Stimulated activated memory B cell treated with anti-CD40 and anti-IgM and Interleukin-4, amounts not matched to agents 10 μg/mL and 1 μg/mL and 100 μg/mL, for 72 hours (primary cell): ENCODE data around the gene FGR.

Experiments used
- ATAC-seq: fragments of 150-1000 bp; cut with Tn5 transposase; 2 replicates; pipeline ENCODE4 v1.10.0; 2021
- H3K27ac Mint-ChIP-seq: one replicate; pipeline ENCODE4 v1.8.0; 2022; ENCODE audit warnings: mild to moderate bottlenecking, mixed read lengths
- H3K27me3 Mint-ChIP-seq: one replicate; pipeline ENCODE4 v1.8.0; 2022; ENCODE audit warnings: mixed read lengths
- H3K36me3 Mint-ChIP-seq: one replicate; pipeline ENCODE4 v1.8.0; 2022; ENCODE audit warnings: mixed read lengths
- H3K4me1 Mint-ChIP-seq: one replicate; pipeline ENCODE4 v1.8.0; 2022; ENCODE audit warnings: mixed read lengths
- H3K4me3 Mint-ChIP-seq: one replicate; pipeline ENCODE4 v1.8.0; 2022; ENCODE audit warnings: mild to moderate bottlenecking, moderate library complexity, mixed read lengths
- H3K9me3 Mint-ChIP-seq: one replicate; pipeline ENCODE4 v1.8.0; 2022; ENCODE audit warnings: mixed read lengths

Gene FGR

DNA sequence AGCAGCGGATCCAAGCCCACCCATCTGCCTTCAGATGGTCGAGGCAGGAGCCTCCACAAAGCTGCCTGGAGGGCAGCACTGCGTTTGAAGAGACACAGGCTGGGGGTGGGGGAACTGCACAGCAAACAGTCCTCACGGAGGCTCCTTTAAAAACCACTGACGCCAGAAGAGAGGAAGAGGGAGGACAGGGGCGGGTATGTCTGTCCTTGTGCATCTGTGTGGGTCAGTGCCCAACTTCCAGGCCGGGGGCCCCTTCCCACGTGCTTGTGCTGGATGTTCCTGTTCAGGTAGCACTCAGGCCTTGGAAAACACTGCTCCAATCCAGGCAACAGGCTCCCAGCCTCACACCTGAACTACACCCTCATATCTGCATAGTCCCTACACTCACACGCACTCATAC is 38.7 kb downstream of the FGR start:
- Mint-ChIP-seq H3K9me3 (no peaks in the 10 kb centered on the region), H3K27ac (no peak overlapping the region), H3K36me3 (no peaks in the 10 kb centered on the region), H3K4me3 (no peak overlapping the region), H3K27me3 (no peaks in the 10 kb centered on the region), H3K4me1 (peaks cover 21% of the 10 kb centered on the region)
- no peak for ATAC-seq

DNA sequence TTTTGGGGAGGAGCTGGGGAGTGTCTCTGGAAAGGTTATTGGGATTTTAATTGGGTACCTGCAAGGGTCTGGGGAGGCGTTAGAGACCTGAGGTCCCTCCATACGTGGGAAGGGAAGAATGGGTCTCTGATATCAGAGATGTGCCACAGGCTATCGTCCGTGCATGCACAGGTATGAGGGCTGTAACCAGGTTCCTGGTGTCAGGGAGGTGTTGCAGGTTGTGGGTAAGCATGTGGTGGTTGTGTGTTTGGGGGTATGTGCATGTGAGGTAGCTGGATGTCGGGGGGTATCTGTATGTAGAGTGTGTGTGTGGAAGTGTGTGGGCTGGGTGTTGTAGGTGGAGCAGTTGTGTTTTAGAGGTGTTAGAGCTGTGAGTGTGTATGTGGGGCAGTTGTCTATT is 39.4 kb downstream of the FGR start:
- no peaks in the 10 kb centered on the region for H3K27me3 Mint-ChIP-seq
- no peak overlapping the region for H3K4me3 Mint-ChIP-seq
- no peak overlapping the region for H3K27ac Mint-ChIP-seq
- H3K9me3 Mint-ChIP-seq = no peaks in the 10 kb centered on the region
- no peaks in the 10 kb centered on the region for H3K36me3 Mint-ChIP-seq
- no peak for ATAC-seq
- H3K4me1 Mint-ChIP-seq = peaks cover 14% of the 10 kb centered on the region

DNA sequence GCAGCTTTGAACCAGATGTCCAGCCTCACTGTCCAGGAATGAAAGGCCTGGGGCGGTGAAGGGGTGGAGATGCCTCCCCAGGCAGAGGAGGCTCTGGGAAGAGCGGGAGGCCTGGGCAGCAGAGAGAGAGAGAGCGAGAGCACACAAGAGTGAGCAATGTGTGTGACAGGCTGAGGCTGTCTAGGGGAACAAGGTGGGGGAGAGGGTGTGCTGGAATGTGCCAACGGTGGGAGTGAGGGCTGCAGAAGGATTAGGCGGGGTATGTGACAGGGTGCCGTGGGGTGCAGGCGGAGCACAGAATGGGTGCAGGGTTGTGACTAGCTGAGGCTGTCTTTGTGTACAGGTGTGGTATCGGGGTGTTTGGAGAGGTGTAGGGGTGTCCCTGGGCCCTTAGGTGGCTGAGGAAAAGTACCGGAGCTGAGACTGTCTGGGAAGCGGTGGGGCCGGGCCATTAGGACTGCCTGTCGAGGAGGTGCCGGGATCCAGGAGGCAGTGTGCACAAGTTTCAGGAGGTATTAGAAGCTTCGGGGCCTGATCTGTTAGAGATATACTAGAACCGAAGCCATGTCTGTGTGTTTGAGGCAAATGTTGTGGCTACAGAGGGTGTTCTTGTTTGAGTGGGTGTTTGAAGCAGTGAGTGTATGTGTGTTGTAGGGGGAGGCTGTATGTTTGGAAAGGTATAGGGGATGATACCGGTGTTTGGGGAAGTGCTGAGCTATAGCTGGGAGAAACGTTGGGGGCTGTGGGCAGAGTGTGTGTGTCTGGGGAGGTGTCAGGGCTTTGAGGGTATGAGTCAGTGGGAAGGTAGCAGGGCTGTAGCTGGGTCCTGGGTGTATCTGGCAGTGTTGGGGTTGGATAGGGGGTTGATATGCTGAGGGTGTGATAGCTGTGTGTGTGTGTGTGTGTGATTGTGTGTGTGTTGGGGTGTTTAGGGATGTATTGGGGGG is 40.1 kb downstream of the FGR start:
- Mint-ChIP-seq H3K4me3 (no peak overlapping the region), H3K27ac (no peak overlapping the region), H3K4me1 (peaks cover 7% of the 10 kb centered on the region), H3K36me3 (no peaks in the 10 kb centered on the region), H3K27me3 (no peaks in the 10 kb centered on the region), H3K9me3 (no peaks in the 10 kb centered on the region)
- no peak for ATAC-seq

DNA sequence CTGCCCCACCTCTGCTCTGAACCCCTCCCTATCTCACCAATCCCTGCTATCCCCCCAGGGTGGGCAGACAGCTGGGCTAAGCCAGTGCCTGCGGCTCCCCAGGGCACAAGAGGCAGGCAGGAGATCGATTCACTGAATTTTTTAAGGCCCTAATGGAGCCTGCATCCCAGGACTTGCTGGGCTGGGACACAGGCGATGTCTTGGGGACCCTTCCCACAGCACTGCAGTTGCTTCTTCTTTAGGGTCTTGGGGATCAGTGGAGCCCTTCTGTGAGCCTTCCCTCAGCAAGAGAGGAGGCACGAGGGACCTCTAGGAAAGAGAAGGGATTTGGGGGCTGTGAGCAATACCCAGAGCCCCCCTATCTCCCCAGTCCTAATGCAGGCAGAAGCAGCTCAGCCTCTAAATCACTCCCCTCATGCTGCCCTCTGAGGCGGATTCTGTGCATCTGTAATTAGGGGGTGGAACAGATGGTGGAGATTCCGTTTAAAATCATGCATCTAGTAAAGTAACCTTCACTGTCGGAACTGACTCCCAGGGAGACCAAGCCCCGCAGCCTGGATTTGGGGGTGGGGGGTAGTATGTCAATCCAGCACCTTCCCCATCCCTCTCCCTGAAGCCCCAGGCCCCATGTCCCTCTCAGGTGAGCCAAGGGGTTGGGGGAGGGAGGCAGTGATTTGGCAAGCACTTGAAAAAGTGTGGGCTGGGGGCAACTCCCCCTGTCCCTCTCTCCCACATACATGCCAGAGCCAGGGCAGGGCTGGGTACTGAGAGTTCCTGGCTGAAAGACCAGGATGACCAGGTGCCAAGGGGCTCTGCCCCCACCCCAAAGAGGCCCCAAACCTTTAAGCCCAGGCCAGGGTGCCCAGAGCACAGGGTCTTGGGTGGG is 41.1 kb downstream of the FGR start:
- Mint-ChIP-seq H3K27me3 (no peaks in the 10 kb centered on the region), H3K27ac (no peak overlapping the region), H3K9me3 (no peaks in the 10 kb centered on the region), H3K36me3 (no peaks in the 10 kb centered on the region), H3K4me1 (no peaks in the 10 kb centered on the region), H3K4me3 (no peak overlapping the region)
- no peak for ATAC-seq

DNA sequence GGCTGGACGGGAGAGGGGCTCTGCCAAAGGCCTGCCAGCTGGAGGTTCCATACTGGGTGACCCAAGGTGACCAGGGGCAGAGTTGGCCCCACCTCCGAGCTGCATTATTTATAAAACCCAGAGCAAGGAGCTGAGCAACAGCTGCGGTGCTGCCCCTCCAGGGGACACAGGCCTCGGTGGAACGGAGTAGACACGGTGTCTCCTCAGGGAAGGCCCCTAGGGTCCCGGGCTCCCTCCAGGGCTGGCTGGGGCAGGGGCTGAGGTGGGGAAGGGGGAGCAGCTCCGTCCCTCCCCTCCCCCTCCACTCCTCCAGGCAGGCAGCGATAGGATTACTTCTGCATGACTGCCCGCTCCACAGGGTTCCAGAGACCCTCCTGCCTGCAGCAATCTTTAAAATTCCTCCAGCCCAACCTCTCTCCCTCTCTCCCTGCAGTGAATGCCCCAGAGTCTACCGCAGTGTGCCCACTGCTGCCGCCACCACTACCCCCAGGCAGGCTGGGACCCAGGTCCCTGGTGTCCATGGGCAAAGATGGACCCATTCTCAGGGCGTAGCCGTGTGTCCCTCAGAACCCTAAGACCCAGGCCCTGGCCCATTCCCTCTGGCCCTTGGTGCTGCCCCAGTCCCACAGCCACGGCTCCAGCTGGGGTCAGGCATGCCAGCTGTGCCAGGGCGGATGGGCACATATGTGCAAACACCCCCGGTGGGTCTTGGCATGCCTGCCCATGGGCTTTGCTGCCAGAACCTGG is 41.9 kb downstream of the FGR start:
- Mint-ChIP-seq H3K4me1 (no peaks in the 10 kb centered on the region), H3K27ac (no peak overlapping the region), H3K36me3 (no peaks in the 10 kb centered on the region), H3K27me3 (no peaks in the 10 kb centered on the region), H3K4me3 (no peak overlapping the region), H3K9me3 (no peaks in the 10 kb centered on the region)
- no peak for ATAC-seq

DNA sequence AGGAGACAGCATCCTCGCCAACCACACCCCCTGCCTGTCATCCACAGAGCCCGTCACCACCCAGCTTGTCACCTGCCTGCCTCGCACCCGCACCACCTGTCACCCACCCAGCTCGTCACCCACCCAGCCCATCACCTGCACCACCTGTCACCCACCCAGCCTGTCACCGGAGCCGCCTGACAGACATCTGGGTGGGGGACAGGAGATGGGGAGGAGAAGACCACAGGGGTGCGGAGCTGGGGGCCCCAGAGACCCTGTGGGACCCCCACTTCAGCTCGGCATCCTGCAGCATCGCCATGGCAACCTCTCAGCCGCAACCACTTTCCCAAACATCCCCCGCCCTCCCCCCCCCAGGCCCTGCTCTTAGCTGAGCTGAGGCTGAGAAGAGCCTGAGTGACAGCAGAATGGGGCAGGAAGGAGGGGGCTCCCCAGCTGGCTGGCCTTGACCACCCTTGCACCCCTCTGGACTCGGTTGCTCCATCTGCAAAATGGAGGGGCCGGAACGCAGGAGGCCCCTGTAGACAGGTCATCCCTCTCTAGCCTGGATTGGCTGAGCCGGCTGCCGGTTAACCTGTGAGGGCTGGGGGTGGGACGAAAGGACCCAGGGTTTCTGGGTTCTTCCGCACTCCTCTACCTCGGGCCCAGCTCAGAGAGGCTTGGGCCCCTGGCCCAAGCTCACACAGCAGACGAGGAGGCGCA is 42.6 kb downstream of the FGR start:
- ATAC-seq = no peak
- Mint-ChIP-seq H3K4me1 (no peaks in the 10 kb centered on the region), H3K27ac (no peak overlapping the region), H3K9me3 (no peaks in the 10 kb centered on the region), H3K27me3 (no peaks in the 10 kb centered on the region), H3K4me3 (no peak overlapping the region), H3K36me3 (no peaks in the 10 kb centered on the region)

DNA sequence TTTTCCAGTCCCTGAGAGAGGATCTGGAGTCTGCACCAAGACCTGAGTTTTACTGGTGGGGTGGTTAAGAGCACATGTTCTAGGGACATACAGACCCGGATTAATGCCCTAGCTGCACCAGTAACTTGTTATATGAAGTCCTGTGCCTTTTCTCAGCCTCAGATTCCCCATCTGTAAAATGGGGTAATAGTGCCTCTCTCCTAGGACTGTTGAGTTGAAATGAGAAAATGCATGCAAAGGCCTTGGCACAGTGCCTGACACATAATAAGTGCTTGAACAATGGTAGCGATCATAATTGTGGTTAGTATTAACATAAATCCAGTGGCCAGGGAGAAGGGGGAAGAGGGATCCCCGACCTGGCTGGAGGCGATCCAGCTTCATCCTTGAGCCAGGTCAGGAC is 43.4 kb downstream of the FGR start:
- no peak for ATAC-seq
- Mint-ChIP-seq H3K4me3 (no peak overlapping the region), H3K9me3 (no peaks in the 10 kb centered on the region), H3K4me1 (no peaks in the 10 kb centered on the region), H3K27me3 (no peaks in the 10 kb centered on the region), H3K36me3 (no peaks in the 10 kb centered on the region), H3K27ac (no peak overlapping the region)

DNA sequence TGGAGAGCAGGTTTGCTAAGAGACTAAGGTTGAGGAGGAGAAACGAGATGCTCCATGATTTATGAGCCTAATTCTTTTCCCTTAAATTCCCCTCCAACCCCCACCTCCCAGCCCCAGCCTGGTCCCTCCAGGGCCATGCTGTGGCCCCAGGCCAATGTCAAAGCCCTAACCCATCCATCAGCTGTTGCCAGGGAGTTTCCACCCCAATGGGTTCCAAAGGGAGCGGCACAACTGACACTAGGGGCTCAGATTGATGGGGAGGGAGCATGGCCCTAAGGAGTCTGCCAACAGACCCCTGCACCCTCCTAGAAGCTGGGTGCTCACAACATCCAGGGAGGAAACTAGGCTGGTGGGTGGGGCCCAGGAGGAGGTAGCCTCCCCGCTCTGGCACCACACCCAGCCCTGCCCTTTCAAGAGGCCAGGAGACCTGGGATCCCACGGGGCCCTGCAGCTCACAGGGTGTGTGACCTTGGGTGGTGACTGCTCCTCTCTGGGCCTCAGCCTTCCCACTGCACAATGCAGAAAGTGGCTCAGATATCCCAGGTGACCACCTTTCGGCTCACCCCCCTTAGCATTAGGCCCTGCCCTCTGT is 44.0 kb downstream of the FGR start:
- Mint-ChIP-seq H3K9me3 (no peaks in the 10 kb centered on the region), H3K36me3 (no peaks in the 10 kb centered on the region), H3K27ac (no peak overlapping the region), H3K4me3 (no peak overlapping the region), H3K4me1 (no peaks in the 10 kb centered on the region), H3K27me3 (no peaks in the 10 kb centered on the region)
- ATAC-seq = no peak

DNA sequence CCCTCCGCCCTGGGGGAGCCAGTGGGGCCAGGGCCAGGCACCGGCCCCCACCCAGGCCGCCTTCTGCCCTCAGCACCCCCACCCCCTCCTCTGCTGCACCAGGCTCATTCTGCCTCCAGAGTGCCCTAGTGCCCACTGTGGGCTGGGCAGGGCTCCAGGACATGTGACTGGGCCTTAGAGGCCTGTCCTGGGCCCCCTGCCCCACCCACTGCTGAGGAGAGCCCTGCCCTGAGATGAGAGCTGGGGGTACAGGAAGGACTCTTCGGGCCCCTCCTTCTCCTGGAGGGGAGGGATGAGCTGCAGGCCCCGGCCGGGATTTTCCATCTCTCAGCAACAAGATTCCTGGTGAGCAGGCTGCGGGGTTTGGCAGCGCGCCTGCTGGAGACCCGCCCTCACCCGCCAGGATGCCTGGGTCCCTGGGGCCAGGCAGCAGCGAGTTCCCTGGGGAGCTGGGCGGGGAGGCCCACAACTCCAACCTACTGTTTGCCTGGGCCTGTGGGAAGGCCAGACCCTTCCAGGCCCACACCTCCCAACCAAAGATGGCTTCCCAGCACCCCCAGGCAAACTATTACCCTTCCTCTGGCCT is 45.1 kb downstream of the FGR start:
- no peaks in the 10 kb centered on the region for H3K27me3 Mint-ChIP-seq

DNA sequence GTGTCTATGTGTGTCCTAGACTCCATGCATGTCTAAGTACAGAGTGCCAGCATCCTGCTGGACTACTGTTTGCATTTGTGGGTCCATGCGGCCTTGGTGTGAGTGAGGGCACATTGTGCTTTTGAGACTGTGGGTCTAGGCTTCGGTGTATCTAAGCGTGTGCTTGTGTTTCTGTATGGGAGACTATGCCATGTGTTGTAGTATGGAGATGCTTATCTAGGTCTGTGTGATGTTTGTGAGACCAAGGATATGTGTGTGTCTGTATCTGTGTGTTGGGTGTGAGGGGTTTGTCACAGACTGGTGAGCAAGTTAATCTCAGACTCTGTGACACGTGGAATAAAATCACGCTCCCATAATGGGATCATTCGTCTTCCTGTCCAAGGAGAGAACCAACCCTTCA is 45.5 kb downstream of the FGR start:
- no peaks in the 10 kb centered on the region for H3K27me3 Mint-ChIP-seq
- no peaks in the 10 kb centered on the region for H3K4me1 Mint-ChIP-seq
- no peaks in the 10 kb centered on the region for H3K9me3 Mint-ChIP-seq
- ATAC-seq = no peak
- no peak overlapping the region for H3K27ac Mint-ChIP-seq
- H3K4me3 Mint-ChIP-seq = no peak overlapping the region
- H3K36me3 Mint-ChIP-seq = no peaks in the 10 kb centered on the region

More for the DNA sequence above, 45.1 kb downstream of the FGR start:
- Mint-ChIP-seq H3K27ac (no peak overlapping the region), H3K4me1 (no peaks in the 10 kb centered on the region), H3K9me3 (no peaks in the 10 kb centered on the region), H3K36me3 (no peaks in the 10 kb centered on the region), H3K4me3 (no peak overlapping the region)
- ATAC-seq = no peak

DNA sequence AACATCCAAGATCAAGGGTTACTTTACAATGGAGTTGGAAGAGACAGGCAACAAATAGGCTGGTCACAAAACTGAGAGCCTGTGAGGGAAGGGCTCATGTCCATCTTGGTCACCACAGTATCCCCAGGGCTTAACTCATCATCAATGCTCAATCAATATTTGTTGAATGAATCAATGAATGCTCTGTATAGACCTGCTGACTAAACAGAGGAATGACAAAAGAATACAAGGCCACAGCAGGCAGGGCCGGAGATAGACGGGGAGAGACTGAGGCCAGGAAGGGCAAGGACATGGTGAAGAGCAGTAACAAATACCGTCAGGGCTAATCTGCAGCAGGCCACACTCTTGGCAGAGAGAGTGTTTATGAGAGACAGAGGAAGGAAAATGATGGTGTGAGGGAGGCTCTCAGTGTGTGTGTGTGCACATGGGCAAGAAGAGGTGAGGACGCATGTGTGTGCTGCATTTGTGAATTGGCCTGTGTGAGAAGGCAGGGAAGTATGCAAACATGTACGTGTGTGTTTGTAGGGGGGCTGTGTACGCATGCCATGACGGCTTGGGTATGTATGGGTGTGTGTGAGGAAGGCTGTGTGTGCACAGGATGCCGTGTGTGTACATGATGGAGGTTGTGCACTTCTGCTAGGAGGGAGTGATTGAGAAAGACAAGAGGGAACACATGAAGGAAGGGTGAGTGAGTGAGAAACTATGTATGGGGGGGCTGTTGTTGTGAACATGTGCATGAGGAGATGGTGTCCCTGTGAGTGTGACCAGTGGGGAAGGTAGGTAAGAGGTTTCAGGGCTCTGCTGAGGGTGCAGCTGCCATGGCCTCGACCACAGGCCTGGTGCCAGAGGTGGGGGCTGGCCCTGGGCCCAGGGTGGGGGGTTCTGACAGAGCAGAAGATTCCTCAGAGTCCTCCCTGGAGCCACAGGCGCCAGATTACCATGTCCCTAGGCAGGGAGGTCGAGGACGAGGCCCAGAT is 46.4 kb downstream of the FGR start:
- ATAC-seq = no peak

DNA sequence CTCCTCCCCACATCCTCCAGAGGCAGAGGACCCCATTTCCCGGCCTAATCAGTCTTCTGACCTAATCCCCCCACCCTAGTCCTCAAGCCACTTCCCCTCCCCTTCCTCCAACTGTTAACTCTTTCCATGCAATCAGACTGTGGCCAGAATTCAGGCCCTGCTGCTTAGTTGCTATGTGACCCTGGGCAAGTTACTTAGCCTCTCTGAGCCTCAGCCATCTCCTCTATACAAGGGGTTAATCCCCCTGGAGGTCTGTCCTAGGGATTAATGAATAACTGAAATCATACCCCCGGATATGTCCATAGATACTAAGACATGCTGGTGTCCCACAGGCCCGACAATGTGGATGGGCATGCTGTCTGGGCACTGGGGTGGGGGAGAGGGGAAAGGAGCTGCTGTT is 49.3 kb downstream of the FGR start:
- H3K4me1 Mint-ChIP-seq = peaks cover 9% of the 10 kb centered on the region
- H3K9me3 Mint-ChIP-seq = no peaks in the 10 kb centered on the region
- ATAC-seq = no peak
- no peaks in the 10 kb centered on the region for H3K27me3 Mint-ChIP-seq
- H3K27ac Mint-ChIP-seq = no peak overlapping the region
- no peak overlapping the region for H3K4me3 Mint-ChIP-seq
- peaks cover 20% of the 10 kb centered on the region for H3K36me3 Mint-ChIP-seq

More for the DNA sequence above, 46.4 kb downstream of the FGR start:
- no peak overlapping the region for H3K4me3 Mint-ChIP-seq
- peaks cover 2% of the 10 kb centered on the region for H3K36me3 Mint-ChIP-seq
- no peaks in the 10 kb centered on the region for H3K9me3 Mint-ChIP-seq
- H3K27ac Mint-ChIP-seq = no peak overlapping the region
- H3K4me1 Mint-ChIP-seq = no peaks in the 10 kb centered on the region
- H3K27me3 Mint-ChIP-seq = no peaks in the 10 kb centered on the region

DNA sequence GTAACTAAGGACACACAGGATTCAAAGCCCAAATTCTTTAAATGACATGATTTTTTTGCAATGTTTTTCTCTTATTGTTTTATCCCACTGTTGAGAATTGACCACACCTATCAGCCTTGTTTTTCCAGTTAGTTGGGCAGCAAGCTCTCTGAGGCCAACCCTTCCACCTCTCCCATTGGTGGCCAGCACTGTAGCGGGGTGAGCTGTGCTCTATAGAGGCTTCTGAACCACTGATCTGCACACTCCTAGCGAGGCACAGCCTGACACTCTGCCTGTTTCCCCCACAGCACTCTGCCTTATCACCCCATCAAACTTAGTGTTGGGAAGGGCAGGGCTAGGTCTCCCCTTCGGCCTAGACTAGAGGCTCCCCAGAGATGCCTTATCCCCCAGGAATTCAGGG is 50.5 kb downstream of the FGR start:
- H3K27ac Mint-ChIP-seq = no peak overlapping the region

More for the DNA sequence above, 50.5 kb downstream of the FGR start:
- Mint-ChIP-seq H3K9me3 (no peaks in the 10 kb centered on the region), H3K4me3 (no peak overlapping the region), H3K4me1 (peaks cover 9% of the 10 kb centered on the region), H3K27me3 (no peaks in the 10 kb centered on the region), H3K36me3 (peaks cover 20% of the 10 kb centered on the region)
- ATAC-seq = no peak
